GM23248 (cell line): ENCODE results near the gene CYB5R2. TPM values are rescaled to one million over a fixed set of nuclear protein-coding genes. Genes with fewer than 3 reads are reported as not detected.
A peak's percentile ranks its signal among the peaks of the same experiment; 100 is the strongest.

Experiments
- DNase-seq: peaks from one replicate; pipeline ENCODE4 v3.0.0-alpha.2; 2015
- H2AFZ ChIP-seq: fragments of 200-600 bp; sonication (generic); 2 replicates; pipeline ENCODE4 v1.6.1; 2016; ENCODE audit warnings: antibody characterized with exemption
- H3F3A ChIP-seq: fragments of 200-600 bp; sonication (generic); 2 replicates; pipeline ENCODE4 v1.6.1; 2016; ENCODE audit warnings: mild to moderate bottlenecking, antibody characterized with exemption, mixed run types; ENCODE audit not compliant: insufficient read depth
- H3K27ac ChIP-seq: fragments of 200-600 bp; sonication (generic); 2 replicates; pipeline ENCODE4 v1.5.1; 2016; ENCODE audit warnings: mild to moderate bottlenecking
- H3K27me3 ChIP-seq: fragments of 200-600 bp; sonication (generic); replicated peaks from 2 replicates; pipeline ENCODE4 v1.6.1; 2016; ENCODE audit warnings: mild to moderate bottlenecking; ENCODE audit not compliant: insufficient read depth
- H3K36me3 ChIP-seq: fragments of 200-600 bp; sonication (generic); 2 replicates; pipeline ENCODE4 v1.6.1; 2016; ENCODE audit warnings: low read depth, mild to moderate bottlenecking
- H3K4me1 ChIP-seq: fragments of 200-600 bp; sonication (generic); 2 replicates; pipeline ENCODE4 v1.6.1; 2016; ENCODE audit warnings: mild to moderate bottlenecking; ENCODE audit not compliant: insufficient read depth
- H3K4me2 ChIP-seq: fragments of 200-600 bp; sonication (generic); one replicate; pipeline ENCODE4 v1.6.1; 2016; ENCODE audit warnings: mild to moderate bottlenecking; ENCODE audit not compliant: unreplicated experiment
- H3K4me3 ChIP-seq: fragments of 200-600 bp; sonication (generic); 2 replicates; pipeline ENCODE4 v1.5.1; 2016; ENCODE audit warnings: mild to moderate bottlenecking
- H3K79me2 ChIP-seq: fragments of 200-600 bp; sonication (generic); 2 replicates; pipeline ENCODE4 v1.6.1; 2016; ENCODE audit warnings: mild to moderate bottlenecking; ENCODE audit not compliant: insufficient read depth
- H3K9ac ChIP-seq: fragments of 200-600 bp; sonication (generic); 2 replicates; pipeline ENCODE4 v1.6.1; 2016; ENCODE audit warnings: mild to moderate bottlenecking
- H3K9me2 ChIP-seq: fragments of 200-600 bp; sonication (generic); 2 replicates; pipeline ENCODE4 v1.6.1; 2016; ENCODE audit warnings: mixed run types, mild to moderate bottlenecking, moderate library complexity; ENCODE audit not compliant: insufficient read depth
- H3K9me3 ChIP-seq: fragments of 200-600 bp; sonication (generic); one replicate; pipeline ENCODE4 v1.6.1; 2017; ENCODE audit warnings: low read depth
- H4K20me1 ChIP-seq: fragments of 200-600 bp; sonication (generic); 2 replicates; pipeline ENCODE4 v1.6.0; 2016; ENCODE audit not compliant: insufficient read depth
- EZH2 ChIP-seq: fragments of 200-600 bp; sonication (generic); IDR thresholded peaks from 2 replicates; pipeline ENCODE4 v1.6.1; 2018; ENCODE audit warnings: antibody characterized with exemption, mild to moderate bottlenecking; ENCODE audit not compliant: insufficient read depth, poor library complexity, severe bottlenecking
- EZH2phosphoT487 ChIP-seq: fragments of 200-600 bp; sonication (generic); IDR thresholded peaks from 2 replicates; pipeline ENCODE4 v1.6.1; 2018; ENCODE audit warnings: antibody characterized with exemption, moderate library complexity, mild to moderate bottlenecking, low read depth; ENCODE audit not compliant: insufficient read depth
- WGBS, 2 experiments: methylation state at CpG; one replicate each; pipeline ENCODE4 v1.1.6; 2015 to 2017; ENCODE audit warnings: low lambda C conversion rate in 2 of 2, low coverage in 1 of 2; ENCODE audit errors: missing lambda C conversion rate in 2 of 2; 5-methylcytosine and 5-hydroxymethylcytosine counted together
- in situ Hi-C: fragments of 300-500 bp; cut with MboI; formaldehyde crosslinking; loops from 2 replicates; pipeline ENCODE4 v1.15.0; 2020
- polyA plus RNA-seq: library from polyadenylated mRNA; unstranded; fragments of >200 nt; fragmentation: Nextera tagmentation; extraction: Ambion mirVana; gene quantifications from 2 replicates; pipeline ENCODE4 v1.2.1, GENCODE V29; 2016
- total RNA-seq: library from RNA; depleted of rRNA; stranded (reverse); fragments of >200 nt; shearing (Covaris generic); gene quantifications from 2 replicates; pipeline ENCODE4 v1.2.3, GENCODE V29; 2014; rRNA removed

CYB5R2 gene
- total RNA-seq, result 6.2 and 11.5 TPM in 2 replicates
- polyA plus RNA-seq, result 16.1 and 16.4 TPM in 2 replicates

- WGBS, 2 experiments, result 13 to 18% methylated on average over 25 to 40 of the region's 40 CpGs
- no peaks in the 10 kb centered on the region for H3K9me2 ChIP-seq
- DNase-seq, result peak; percentile 78
- H3K9me3 ChIP-seq, result no peaks in the 10 kb centered on the region
- H3K4me1 ChIP-seq, result peaks cover 17% of the 10 kb centered on the region
- peak within 1 kb of the TSS; percentile 77 for H2AFZ ChIP-seq
- no peaks in the 10 kb centered on the region for H3K36me3 ChIP-seq
- H3K79me2 ChIP-seq, result no peaks in the 10 kb centered on the region
- H3F3A ChIP-seq, result peaks cover 32% of the 10 kb centered on the region
- in situ Hi-C loops, result no loop called here
- no peak for TF ChIP-seq EZH2
- no peak for TF ChIP-seq EZH2phosphoT487
- H3K27me3 ChIP-seq, result no peaks in the 10 kb centered on the region
- peak within 1 kb of the TSS; percentile 67 for H3K4me3 ChIP-seq
- H4K20me1 ChIP-seq, result no peaks in the 10 kb centered on the region
- peak within 1 kb of the TSS; percentile 68 for H3K9ac ChIP-seq
- no peak within 1 kb of the TSS for H3K27ac ChIP-seq
- peak within 1 kb of the TSS; percentile 51 for H3K4me2 ChIP-seq
These were observed at the start of gene CYB5R2 for GRCh38 chr11:7672960-7673723. CYB5R2 (minus strand) TSS chr11:7673500; CDS start chr11:7672825, 675 bp downstream.

- no peak overlapping the region for H3K27ac ChIP-seq
- no peak for DNase-seq
- H3K9me2 ChIP-seq, result no peaks in the 10 kb centered on the region
- WGBS, 2 experiments, result 16% methylated on average over 3 of the region's 3 CpGs
- H3K9me3 ChIP-seq, result no peaks in the 10 kb centered on the region
- H4K20me1 ChIP-seq, result no peaks in the 10 kb centered on the region
- in situ Hi-C loops, result no loop called here
- no peaks in the 10 kb centered on the region for H3K79me2 ChIP-seq
- H3K27me3 ChIP-seq, result no peaks in the 10 kb centered on the region
- no peak overlapping the region for H3K4me3 ChIP-seq
- H3K36me3 ChIP-seq, result no peaks in the 10 kb centered on the region
- no peaks in the 10 kb centered on the region for H3K4me1 ChIP-seq
- no peak overlapping the region for H2AFZ ChIP-seq
- no peaks in the 10 kb centered on the region for H3F3A ChIP-seq
- no peak overlapping the region for H3K4me2 ChIP-seq
- H3K9ac ChIP-seq, result no peak overlapping the region
- TF ChIP-seq EZH2 (no peak), EZH2phosphoT487 (no peak)
These were observed 41.5 kb upstream of the CYB5R2 start for GRCh38 chr11:7714786-7715185.

GRCh38 chr11:7706377-7706776, 33.1 kb upstream of the CYB5R2 start, which contains the start of gene OVCH2:
OVCH2 (minus strand) TSS chr11:7706477; CDS start chr11:7706394, 83 bp downstream.
- no peaks in the 10 kb centered on the region for H3K36me3 ChIP-seq
- 32 to 39% methylated on average over 2 of the region's 2 CpGs for WGBS, 2 experiments
- H3K27ac ChIP-seq, result no peak within 1 kb of the TSS
- no peaks in the 10 kb centered on the region for H4K20me1 ChIP-seq
- no peaks in the 10 kb centered on the region for H3K79me2 ChIP-seq
- H3K27me3 ChIP-seq, result peaks cover 16% of the 10 kb centered on the region
- no peaks in the 10 kb centered on the region for H3K4me1 ChIP-seq
- no peak within 1 kb of the TSS for H2AFZ ChIP-seq
- no peaks in the 10 kb centered on the region for H3F3A ChIP-seq
- TF ChIP-seq EZH2 (no peak), EZH2phosphoT487 (no peak)
- no peaks in the 10 kb centered on the region for H3K9me3 ChIP-seq
- peaks cover 3% of the 10 kb centered on the region; the same call in 1 of the 2 replicates for H3K9me2 ChIP-seq
- H3K4me3 ChIP-seq, result no peak within 1 kb of the TSS
- no peak within 1 kb of the TSS for H3K9ac ChIP-seq
- no peak for DNase-seq
- in situ Hi-C loops, result no loop called here
- no peak within 1 kb of the TSS for H3K4me2 ChIP-seq

GRCh38 chr11:7703740-7704139, 30.4 kb upstream of the CYB5R2 start:
- in situ Hi-C loops, result no loop called here
- no peak for TF ChIP-seq EZH2
- no peak for TF ChIP-seq EZH2phosphoT487
- Histone ChIP-seq H3K9me2 (peaks cover 3% of the 10 kb centered on the region; the same call in 1 of the 2 replicates), H3K36me3 (no peaks in the 10 kb centered on the region), H3K9ac (no peak overlapping the region), H3F3A (no peaks in the 10 kb centered on the region), H2AFZ (no peak overlapping the region), H4K20me1 (no peaks in the 10 kb centered on the region), H3K27me3 (peaks cover 21% of the 10 kb centered on the region), H3K4me1 (no peaks in the 10 kb centered on the region), H3K79me2 (no peaks in the 10 kb centered on the region), H3K27ac (no peak overlapping the region), H3K4me2 (no peak overlapping the region), H3K4me3 (no peak overlapping the region), H3K9me3 (no peaks in the 10 kb centered on the region)
- WGBS, 2 experiments, result 4 to 8% methylated on average over 5 of the region's 5 CpGs
- DNase-seq, result no peak
